C4-2B (cell line): ENCODE measurements around the gene GPR31.

ENCODE experiments used
- CTCF ChIP-seq: fragments of 450-650 bp; conservative IDR thresholded peaks from 2 replicates; pipeline ENCODE4 v1.5.1; 2017; ENCODE audit warnings: mild to moderate bottlenecking
- ZFX ChIP-seq: fragments of 450-650 bp; IDR thresholded peaks from 2 replicates; pipeline ENCODE4 v1.6.1; 2017

- TF ChIP-seq CTCF (no peak), ZFX (no peak)
These were observed 18.0 kb downstream of the GPR31 start for GRCh38 chr6:167139761-167140160.
